ENCODE data around the gene FCGR3A.
"Not testable (repeated sequence)": the region's sequence is repeated elsewhere in the genome, so short reads cannot be mapped to it uniquely, and the experiment has no call there.

Gene FCGR3A

DNA sequence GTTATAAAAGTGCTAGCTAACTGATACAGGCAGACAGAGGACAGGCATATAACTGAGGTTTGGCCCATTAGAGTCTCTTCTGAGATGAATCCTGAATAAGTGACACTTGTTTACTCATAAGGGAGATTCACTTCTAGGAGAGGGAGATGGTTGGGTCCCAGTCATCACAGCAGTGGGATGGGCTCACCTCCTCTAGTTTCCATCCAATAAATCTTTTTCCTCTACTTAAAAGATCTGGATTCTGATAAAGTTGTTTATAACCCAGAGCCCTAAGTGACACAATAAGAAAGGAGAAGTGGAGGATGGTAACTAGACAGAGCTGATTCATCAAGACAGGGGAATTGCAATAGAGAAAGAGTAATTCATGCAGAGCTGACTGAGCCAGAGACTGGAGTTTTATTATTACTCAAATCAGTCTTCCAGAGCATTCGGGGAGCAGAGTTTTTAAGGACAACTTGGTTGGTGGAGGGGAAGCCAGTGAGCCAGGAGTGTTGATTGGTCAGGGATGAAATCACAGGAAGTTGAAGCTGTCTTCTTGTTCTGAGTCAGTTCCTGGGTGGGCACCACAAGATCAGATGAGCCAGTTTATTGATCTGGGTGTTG, 5.3 kb upstream of the FCGR3A start:
- not testable (repeated sequence) for H3K9me3 ChIP-seq (ENCODE audit: control insufficient read depth, insufficient read depth, low read length); H3K4me3 ChIP-seq (ENCODE audit: low read depth, low read length); H3K27me3 ChIP-seq (ENCODE audit: control insufficient read depth, insufficient read depth, low read length); H3K9ac ChIP-seq (ENCODE audit: low read depth, low read length); H3K36me3 ChIP-seq (ENCODE audit: control insufficient read depth, insufficient read depth, low read length); H3K4me1 ChIP-seq (ENCODE audit: control insufficient read depth, insufficient read depth, low read length); H3K27ac ChIP-seq (ENCODE audit: low read depth, low read length)

DNA sequence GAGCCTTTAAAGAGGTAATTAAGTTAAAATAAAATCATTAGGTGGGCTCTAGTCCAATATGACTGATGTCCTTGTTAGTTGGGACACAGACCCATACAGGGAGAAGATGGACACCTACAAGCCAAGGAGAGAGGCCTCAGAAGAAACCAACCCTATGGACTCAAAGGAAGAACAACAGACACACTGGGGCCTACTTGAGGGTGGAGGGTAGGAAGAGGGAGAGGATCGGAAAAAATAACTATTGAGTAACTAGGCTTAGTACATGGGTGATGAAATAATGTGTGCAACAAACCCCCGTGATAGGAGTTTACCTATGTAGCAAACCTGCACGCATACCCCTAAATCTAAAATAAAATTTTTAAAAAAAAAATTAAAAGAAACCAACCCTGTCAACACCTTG, 4.7 kb upstream of the FCGR3A start:
- not testable (repeated sequence) for H3K27ac ChIP-seq (ENCODE audit: low read depth, low read length); H3K4me3 ChIP-seq (ENCODE audit: low read depth, low read length); H3K9ac ChIP-seq (ENCODE audit: low read depth, low read length); H3K9me3 ChIP-seq (ENCODE audit: control insufficient read depth, insufficient read depth, low read length); H3K27me3 ChIP-seq (ENCODE audit: control insufficient read depth, insufficient read depth, low read length); H3K36me3 ChIP-seq (ENCODE audit: control insufficient read depth, insufficient read depth, low read length); H3K4me1 ChIP-seq (ENCODE audit: control insufficient read depth, insufficient read depth, low read length)

DNA sequence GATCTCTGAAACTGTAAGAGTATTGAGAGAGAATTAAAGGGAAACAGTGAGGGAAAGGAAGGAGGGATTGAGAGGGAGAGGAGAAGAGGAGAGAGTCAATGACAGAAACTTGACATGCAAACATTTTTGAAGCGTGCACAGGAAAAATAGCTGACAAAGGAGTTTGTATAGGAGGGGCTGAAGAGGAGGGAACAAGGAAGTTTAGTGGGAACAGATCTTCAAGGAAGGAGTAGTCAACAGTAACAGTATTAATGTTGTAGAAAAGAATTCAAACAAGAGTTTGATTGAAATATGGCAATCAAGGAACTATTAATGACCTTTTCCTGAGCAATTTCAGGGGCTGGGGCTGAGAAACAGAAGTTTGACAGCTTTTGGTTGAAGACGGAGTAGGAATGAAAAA, 4.0 kb upstream of the FCGR3A start:
- H3K4me3 ChIP-seq (ENCODE audit: low read depth, low read length); H3K4me1 ChIP-seq (ENCODE audit: control insufficient read depth, insufficient read depth, low read length); H3K27ac ChIP-seq (ENCODE audit: low read depth, low read length): not testable (repeated sequence)

DNA sequence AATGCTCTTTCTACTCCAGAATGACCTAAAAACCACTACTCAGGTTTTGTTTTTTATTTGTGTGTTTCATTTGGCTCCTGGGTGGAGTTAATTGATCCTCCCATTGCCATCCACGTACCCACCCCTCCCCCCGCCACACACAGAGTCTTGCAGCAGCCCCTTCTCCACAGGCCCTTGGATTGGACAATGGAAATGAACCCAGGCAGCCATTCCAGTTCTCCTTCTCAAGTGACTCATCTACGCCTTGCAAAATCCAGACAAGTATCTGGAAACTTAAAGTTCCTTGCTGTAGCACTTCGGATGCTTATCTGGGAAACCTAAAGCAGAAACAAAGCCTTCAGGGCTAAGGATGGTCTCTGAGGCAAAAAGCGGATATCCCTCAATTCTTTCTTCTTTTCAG, 1.3 kb upstream of the FCGR3A start:
- H3K4me3 ChIP-seq (ENCODE audit: low read depth, low read length); H3K9me3 ChIP-seq (ENCODE audit: control insufficient read depth, insufficient read depth, low read length); H3K27ac ChIP-seq (ENCODE audit: low read depth, low read length); H3K27me3 ChIP-seq (ENCODE audit: control insufficient read depth, insufficient read depth, low read length); H3K4me1 ChIP-seq (ENCODE audit: control insufficient read depth, insufficient read depth, low read length); H3K9ac ChIP-seq (ENCODE audit: low read depth, low read length); H3K36me3 ChIP-seq (ENCODE audit: control insufficient read depth, insufficient read depth, low read length): not testable (repeated sequence)

More for the DNA sequence above, 4.0 kb upstream of the FCGR3A start:
- not testable (repeated sequence) for H3K9ac ChIP-seq (ENCODE audit: low read depth, low read length); H3K9me3 ChIP-seq (ENCODE audit: control insufficient read depth, insufficient read depth, low read length); H3K27me3 ChIP-seq (ENCODE audit: control insufficient read depth, insufficient read depth, low read length); H3K36me3 ChIP-seq (ENCODE audit: control insufficient read depth, insufficient read depth, low read length)

DNA sequence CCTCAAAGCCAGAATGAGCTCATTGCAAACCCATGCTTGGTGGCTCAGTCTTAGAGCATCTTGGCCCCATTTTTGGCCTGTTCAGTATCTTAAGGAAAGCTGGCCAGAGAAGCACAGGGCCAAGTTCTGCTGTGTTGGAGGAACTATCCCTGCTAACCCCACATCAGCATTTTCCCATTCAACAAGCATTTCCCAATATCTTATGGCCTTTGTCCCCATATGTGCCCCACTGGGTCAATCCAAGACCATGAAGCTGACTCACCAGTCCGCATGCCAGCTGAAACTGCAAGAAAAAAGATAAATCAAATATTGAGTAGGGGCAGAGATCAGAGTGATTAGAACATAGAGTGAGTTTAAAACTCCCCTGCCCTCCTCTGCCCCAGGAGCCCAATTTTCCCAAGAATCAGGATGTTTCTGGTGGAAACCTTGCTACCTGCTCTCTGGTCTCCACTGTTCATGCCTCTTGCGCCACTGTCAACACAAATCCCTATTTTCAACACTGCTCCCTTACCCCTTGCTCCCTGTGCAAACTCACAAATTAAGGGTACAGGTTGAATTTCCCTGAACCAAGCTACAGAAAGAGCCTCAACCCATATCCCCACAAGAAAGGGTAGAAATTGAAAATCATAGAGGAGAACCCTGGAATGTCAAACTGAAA, 740 bp downstream of the FCGR3A start:
- H3K9me3 ChIP-seq (ENCODE audit: control insufficient read depth, insufficient read depth, low read length); H3K9ac ChIP-seq (ENCODE audit: low read depth, low read length); H3K36me3 ChIP-seq (ENCODE audit: control insufficient read depth, insufficient read depth, low read length); H3K27me3 ChIP-seq (ENCODE audit: control insufficient read depth, insufficient read depth, low read length); H3K4me1 ChIP-seq (ENCODE audit: control insufficient read depth, insufficient read depth, low read length); H3K27ac ChIP-seq (ENCODE audit: low read depth, low read length); H3K4me3 ChIP-seq (ENCODE audit: low read depth, low read length): not testable (repeated sequence)

DNA sequence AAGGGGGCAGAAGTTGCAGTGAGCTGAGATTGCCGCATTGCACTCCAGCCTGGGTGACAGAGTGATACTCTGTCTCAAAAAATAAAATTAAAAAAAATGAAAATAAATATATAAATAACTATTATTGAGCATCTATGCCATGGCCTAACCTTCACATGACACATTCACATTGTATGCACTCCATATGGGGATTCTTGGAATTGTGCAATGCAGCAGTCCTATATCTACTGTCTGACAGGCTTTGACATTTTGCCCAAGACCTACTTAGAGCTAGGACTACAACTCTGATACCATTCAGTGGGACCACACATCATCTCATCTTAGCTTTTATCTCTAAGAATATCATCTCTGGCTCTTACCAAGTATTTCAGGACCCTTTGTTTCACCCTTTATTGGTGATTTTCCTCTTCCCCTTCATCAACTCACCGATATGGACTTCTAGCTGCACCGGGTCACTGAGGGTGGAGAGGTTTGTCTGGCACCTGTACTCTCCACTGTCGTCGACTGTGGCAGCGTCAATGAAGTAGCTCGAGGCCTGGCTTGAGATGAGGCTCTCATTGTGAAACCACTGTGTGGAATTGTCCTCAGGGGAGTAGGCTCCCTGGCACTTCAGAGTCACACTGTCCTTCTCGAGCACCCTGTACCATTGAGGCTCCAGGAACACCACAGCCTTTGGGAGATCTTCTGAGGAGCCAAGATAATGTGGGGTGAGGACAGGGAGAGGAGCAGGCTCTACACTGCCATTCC, 1.4 kb downstream of the FCGR3A start:
- H3K27me3 ChIP-seq (ENCODE audit: control insufficient read depth, insufficient read depth, low read length); H3K36me3 ChIP-seq (ENCODE audit: control insufficient read depth, insufficient read depth, low read length); H3K4me1 ChIP-seq (ENCODE audit: control insufficient read depth, insufficient read depth, low read length); H3K9me3 ChIP-seq (ENCODE audit: control insufficient read depth, insufficient read depth, low read length); H3K27ac ChIP-seq (ENCODE audit: low read depth, low read length); H3K4me3 ChIP-seq (ENCODE audit: low read depth, low read length); H3K9ac ChIP-seq (ENCODE audit: low read depth, low read length): not testable (repeated sequence)

DNA sequence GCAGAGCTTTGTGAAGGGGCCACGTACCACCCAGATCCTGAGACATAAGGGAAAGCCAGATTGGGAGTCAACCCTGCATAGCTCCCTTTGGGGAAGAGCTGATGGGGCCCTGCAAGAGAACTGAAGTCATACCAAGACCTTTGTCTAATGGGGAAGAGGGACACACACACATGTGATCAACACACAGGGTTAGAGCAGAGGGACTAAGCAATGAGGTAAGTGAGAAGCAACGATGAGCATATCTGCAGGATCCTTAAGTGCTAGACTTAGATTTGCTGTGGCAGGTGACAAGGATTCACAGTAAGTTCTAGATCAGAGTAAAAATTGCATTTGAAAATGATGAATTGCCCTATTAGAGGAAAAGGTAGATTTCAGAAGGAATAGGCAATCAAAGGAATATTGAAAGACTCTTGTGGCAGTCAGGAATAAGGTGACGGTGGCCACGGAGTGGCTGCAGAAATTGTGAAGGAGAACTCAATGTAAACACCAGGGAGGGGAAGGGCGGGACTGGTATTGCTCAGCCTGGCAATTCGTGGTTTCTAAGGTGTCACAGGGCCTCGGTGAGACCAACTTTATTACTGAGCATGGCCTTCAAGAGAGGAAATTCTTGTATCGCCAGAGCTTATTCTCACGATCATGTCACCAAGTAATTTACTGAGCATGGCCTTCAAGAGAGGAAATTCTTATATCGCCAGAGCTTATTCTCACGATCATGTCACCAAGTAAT, 4.5 kb downstream of the FCGR3A start:
- not testable (repeated sequence) for H3K27ac ChIP-seq (ENCODE audit: low read depth, low read length); H3K36me3 ChIP-seq (ENCODE audit: control insufficient read depth, insufficient read depth, low read length)
- peaks cover 14% of the 10 kb centered on the region for H3K27me3 ChIP-seq (ENCODE audit: control insufficient read depth, insufficient read depth, low read length)

DNA sequence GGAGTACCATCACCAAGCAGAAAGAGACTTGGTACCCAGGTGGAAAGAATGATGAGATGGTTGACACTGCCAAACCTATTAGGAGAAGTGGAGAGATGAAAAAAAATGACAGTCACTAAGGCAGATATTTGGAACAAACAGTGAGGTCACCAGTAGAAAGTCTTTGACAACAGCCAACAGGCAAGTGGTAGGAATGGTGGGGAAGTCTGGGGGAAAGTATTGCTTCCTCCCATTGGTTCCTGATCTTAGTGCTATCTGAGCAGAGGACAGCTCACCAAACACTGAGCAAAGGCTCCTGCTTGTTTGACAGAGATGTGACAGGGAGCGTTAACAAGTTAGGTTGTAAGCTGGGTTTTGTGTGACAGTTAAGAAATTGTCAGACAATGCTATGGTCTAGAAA, 6.5 kb downstream of the FCGR3A start:
- not testable (repeated sequence) for H3K9me3 ChIP-seq (ENCODE audit: control insufficient read depth, insufficient read depth, low read length); H3K9ac ChIP-seq (ENCODE audit: low read depth, low read length); H3K4me3 ChIP-seq (ENCODE audit: low read depth, low read length); H3K4me1 ChIP-seq (ENCODE audit: control insufficient read depth, insufficient read depth, low read length); H3K36me3 ChIP-seq (ENCODE audit: control insufficient read depth, insufficient read depth, low read length); H3K27ac ChIP-seq (ENCODE audit: low read depth, low read length)
- H3K27me3 ChIP-seq (ENCODE audit: control insufficient read depth, insufficient read depth, low read length) = peaks cover 14% of the 10 kb centered on the region

More for the DNA sequence above, 4.5 kb downstream of the FCGR3A start:
- not testable (repeated sequence) for H3K4me1 ChIP-seq (ENCODE audit: control insufficient read depth, insufficient read depth, low read length); H3K4me3 ChIP-seq (ENCODE audit: low read depth, low read length); H3K9ac ChIP-seq (ENCODE audit: low read depth, low read length); H3K9me3 ChIP-seq (ENCODE audit: control insufficient read depth, insufficient read depth, low read length)

DNA sequence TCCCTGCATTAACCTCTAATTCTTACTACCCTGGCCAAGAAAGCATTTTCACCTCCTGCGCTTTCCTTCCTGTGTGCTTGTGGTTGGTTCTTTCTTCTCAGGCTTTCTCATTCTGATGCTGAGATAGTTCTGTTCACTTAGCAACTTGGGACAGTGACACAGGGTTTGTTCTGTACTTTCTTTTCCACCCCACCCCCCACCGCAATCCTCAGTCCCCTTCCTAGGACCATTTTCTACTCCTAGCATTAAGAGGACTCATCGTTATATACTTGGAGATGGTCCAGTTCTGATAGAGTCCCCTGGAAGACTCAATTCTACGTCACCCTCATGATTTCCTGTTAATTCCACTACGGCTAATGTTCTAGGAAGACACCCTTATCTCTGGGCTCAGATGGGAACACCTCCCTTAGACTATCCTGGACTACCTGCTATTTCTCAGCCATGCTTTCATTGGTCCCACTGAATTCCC, 7.5 kb downstream of the FCGR3A start:
- H3K27ac ChIP-seq (ENCODE audit: low read depth, low read length); H3K4me1 ChIP-seq (ENCODE audit: control insufficient read depth, insufficient read depth, low read length); H3K4me3 ChIP-seq (ENCODE audit: low read depth, low read length); H3K9me3 ChIP-seq (ENCODE audit: control insufficient read depth, insufficient read depth, low read length); H3K36me3 ChIP-seq (ENCODE audit: control insufficient read depth, insufficient read depth, low read length); H3K9ac ChIP-seq (ENCODE audit: low read depth, low read length): not testable (repeated sequence)
- H3K27me3 ChIP-seq (ENCODE audit: control insufficient read depth, insufficient read depth, low read length) = peaks cover 14% of the 10 kb centered on the region

DNA sequence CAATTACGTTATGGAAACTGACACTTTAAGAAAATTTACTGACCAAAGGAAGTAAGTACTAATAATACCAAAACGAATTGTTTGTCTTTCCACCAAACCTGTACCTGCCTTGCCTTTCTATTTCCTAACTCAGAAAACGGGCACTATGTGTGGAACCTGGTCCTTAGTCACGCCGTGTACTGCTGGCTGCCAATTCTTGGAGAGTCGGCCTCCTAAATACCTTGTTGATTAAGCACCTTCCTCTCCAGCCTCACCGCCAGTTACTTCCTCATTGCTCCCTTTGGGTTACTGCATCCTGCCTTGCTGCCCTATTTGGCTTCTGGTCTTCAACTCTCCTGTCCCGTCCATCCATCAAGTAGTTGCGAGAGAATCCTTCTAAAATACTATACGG, 9.1 kb downstream of the FCGR3A start:
- not testable (repeated sequence) for H3K4me1 ChIP-seq (ENCODE audit: control insufficient read depth, insufficient read depth, low read length); H3K27ac ChIP-seq (ENCODE audit: low read depth, low read length); H3K36me3 ChIP-seq (ENCODE audit: control insufficient read depth, insufficient read depth, low read length); H3K9me3 ChIP-seq (ENCODE audit: control insufficient read depth, insufficient read depth, low read length); H3K9ac ChIP-seq (ENCODE audit: low read depth, low read length)
- Histone ChIP-seq H3K4me3 (ENCODE audit: low read depth, low read length) (peak overlapping the region; percentile 72), H3K27me3 (ENCODE audit: control insufficient read depth, insufficient read depth, low read length) (peaks cover 14% of the 10 kb centered on the region)
